H1 (cell line): ENCODE measurements around the gene CNNM4. TPM values are rescaled to one million over a fixed set of nuclear protein-coding genes. Genes with fewer than 3 reads are reported as not detected.

ENCODE experiments used
- TCF12 ChIP-seq: IDR thresholded peaks from 2 replicates; pipeline ENCODE4 v1.6.1; 2011; ENCODE audit warnings: low read depth, mild to moderate bottlenecking, low read length
- polyA plus RNA-seq, 7 experiments: library from polyadenylated mRNA; depleted of rRNA in 3 of 7; stranded (reverse) in 5 of 7; unstranded in 2 of 7; fragments of >200 nt in 5 of 7; fragments of 200-250 nt in 2 of 7; gene quantifications; 1 replicate in 5 of 7; 2 replicates in 1 of 7; 4 replicates in 1 of 7; pipeline versions ENCODE4 v1.2.1 to v1.2.3, GENCODE V29; 2011 to 2013; ENCODE audit warnings: missing spikeins in 2 of 7, mixed read lengths in 2 of 7
- total RNA-seq: library from RNA; stranded (reverse); fragmentation: NEBNext Ultra II Directional; extraction: Animal tissue kit (Norgen Biotek cat#: 25700); gene quantifications from 2 replicates; pipeline ENCODE4 v1.2.1, GENCODE V29; 2021

Gene CNNM4
- total and polyA plus RNA-seq, 2 of the 8 experiments (the other 6 are each of a cell fraction or from before 2014, with no cell fraction given) = 10.3 to 11.0 TPM

- TF ChIP-seq TCF12 = no peak
Observed at GRCh38 chr2:96853321-96853720, 92.6 kb downstream of the CNNM4 start (continued).
